GM12892 (cell line): ENCODE measurements around the gene BACE2.

Experiments
- POLR2A ChIP-seq: IDR thresholded peaks from 2 replicates; pipeline ENCODE4 v1.6.1; 2011; ENCODE audit warnings: low read depth, low read length, control low read depth
- POLR2AphosphoS5 ChIP-seq: IDR thresholded peaks from 2 replicates; pipeline ENCODE4 v1.6.1; 2011; ENCODE audit warnings: low read depth, low read length, control low read depth
- TAF1 ChIP-seq: IDR thresholded peaks from 2 replicates; pipeline ENCODE4 v1.6.1; 2011; ENCODE audit warnings: low read depth, mild to moderate bottlenecking, control low read depth, low read length, borderline replicate concordance

DNA sequence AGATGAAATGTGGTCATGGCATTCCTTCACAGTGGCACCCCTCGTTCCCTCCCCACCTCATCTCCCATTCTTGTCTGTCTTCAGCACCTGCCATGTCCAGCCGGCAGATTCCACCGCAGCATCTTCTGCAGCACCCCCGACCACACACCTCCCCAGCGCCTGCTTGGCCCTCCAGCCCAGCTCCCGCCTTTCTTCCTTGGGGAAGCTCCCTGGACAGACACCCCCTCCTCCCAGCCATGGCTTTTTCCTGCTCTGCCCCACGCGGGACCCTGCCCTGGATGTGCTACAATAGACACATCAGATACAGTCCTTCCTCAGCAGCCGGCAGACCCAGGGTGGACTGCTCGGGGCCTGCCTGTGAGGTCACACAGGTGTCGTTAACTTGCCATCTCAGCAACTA is 81.5 kb downstream of the BACE2 start:
- TF ChIP-seq TAF1 (no peak), POLR2A (no peak), POLR2AphosphoS5 (no peak)
